Stimulated activated CD8-positive, alpha-beta memory T cell treated with anti-CD3 and anti-CD28 coated beads, Interleukin-12 subunit alpha, Interleukin-12 subunit beta, amount 100 ng/mL, for 4 hours (primary cell): ENCODE results near the gene TSPAN17.

ENCODE experiments used
- DNase-seq: peaks from one replicate; pipeline ENCODE4 v3.0.0-alpha.2; 2020; ENCODE audit warnings: low read depth

Gene TSPAN17

DNA sequence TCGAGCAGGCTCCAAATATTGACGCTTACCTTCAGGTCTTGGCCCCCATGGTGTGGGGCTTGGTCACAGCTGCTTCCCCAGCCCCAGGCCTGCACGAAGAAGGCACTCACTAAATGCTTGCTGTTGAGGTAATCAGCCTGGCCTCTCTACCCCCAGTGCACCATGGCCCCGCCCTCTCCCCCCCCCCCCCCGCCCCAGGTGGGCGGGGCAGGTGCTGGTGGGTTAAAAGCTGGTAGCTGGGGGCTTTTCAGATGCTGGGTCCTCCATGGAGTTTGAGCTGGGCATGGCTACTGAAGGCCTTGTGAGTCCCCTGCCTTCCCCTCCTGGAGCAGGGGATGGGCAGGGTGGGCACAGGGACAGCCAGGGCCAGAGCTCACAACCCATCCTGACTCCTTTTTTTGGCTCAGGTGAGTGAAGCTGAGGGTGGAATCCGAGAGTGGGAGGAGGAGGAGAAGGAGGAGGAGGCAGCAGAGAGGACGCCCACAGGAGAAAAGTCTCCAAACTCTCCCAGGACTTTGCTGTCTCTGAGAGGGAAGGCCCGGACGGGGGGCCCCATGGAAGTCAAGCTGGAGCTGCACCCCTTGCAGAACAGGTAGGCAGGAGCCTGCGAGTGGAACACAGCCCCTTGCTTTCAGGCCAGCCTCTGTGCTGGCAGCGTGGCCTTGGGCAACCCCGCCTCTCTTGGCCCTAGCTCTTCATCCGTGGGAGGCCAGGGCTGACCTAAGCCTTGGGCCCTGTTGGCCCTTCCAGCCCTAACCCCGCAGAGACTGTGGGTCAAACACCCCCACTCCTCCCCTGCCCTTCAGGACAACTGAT, 4.4 kb upstream of the TSPAN17 start:
- DNase-seq = no peak

DNA sequence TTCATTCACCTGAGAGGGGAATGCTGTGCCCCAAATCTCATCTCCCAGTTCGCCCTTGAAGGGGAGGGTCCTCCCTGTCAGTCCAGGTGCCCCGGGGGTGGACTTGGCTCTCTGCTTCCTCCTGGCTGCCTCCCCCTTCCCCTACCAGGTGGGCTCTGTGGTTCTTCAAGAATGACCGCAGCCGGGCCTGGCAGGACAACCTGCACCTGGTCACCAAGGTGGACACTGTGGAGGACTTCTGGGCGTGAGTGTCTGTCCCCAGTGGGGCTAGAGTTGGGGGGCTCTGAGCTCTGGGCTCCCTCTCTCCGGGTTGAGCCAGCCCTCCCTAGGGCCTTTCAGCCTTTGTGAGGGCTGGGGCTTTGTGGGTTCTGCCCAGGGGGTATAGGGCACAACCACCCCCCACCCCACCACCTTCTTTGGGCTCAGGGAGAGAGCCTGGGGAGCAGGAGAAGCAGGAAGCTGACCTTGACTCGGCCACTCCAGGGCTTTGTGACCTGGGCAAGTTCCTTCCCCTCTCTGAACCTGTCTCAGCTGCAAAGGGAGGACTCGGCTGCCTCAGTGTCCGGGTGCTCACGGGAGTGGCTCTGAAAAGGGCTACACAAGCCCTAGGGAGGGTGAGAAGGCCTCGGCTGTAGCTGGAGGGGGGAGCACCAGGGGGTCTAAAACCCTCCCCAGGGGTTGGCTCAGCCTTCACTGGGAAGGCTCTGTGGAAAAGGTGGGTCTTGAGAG, 3.6 kb upstream of the TSPAN17 start:
- DNase-seq = no peak

- no peak for DNase-seq
These were observed 3.0 kb upstream of the TSPAN17 start for GRCh38 chr5:176644294-176644693.

DNA sequence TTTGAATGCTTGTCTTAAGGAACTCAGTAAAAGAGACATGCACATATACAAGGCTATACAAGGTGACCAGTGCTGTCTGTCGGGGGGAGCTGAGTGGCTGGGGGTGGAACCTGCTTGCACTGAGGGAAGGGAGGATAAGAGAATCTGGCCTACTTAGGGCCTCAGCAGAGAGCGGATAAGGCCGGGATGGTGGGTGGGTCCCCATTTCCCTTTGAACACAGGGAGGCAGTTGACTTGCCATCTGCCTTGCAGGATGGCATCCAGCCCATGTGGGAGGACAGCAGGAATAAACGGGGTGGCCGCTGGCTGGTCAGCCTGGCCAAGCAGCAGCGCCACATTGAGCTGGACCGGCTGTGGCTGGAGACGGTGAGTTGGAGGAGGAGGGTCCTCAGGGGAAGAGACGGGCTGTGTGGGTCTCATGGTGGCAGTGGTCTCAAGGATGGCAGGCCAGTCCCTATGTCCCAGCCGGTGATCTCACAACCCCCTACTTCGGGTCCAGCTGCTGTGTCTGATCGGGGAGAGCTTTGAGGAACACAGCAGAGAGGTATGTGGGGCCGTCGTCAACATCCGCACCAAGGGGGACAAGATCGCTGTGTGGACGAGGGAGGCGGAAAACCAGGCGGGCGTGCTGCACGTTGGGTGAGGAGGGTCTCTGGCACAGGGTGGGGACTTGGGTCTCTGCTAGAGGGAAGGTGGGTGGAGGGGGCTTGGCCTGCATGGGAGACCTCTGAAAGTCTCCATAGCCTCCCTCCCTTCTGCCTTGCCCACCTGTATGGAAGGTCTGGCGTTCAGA, 2.2 kb upstream of the TSPAN17 start:
- DNase-seq = no peak

- DNase-seq = no peak
These were observed 1.1 kb upstream of the TSPAN17 start for GRCh38 chr5:176646049-176646706.

- no peak for DNase-seq
These were observed 616 bp upstream of the TSPAN17 start for GRCh38 chr5:176646707-176647029.

DNA sequence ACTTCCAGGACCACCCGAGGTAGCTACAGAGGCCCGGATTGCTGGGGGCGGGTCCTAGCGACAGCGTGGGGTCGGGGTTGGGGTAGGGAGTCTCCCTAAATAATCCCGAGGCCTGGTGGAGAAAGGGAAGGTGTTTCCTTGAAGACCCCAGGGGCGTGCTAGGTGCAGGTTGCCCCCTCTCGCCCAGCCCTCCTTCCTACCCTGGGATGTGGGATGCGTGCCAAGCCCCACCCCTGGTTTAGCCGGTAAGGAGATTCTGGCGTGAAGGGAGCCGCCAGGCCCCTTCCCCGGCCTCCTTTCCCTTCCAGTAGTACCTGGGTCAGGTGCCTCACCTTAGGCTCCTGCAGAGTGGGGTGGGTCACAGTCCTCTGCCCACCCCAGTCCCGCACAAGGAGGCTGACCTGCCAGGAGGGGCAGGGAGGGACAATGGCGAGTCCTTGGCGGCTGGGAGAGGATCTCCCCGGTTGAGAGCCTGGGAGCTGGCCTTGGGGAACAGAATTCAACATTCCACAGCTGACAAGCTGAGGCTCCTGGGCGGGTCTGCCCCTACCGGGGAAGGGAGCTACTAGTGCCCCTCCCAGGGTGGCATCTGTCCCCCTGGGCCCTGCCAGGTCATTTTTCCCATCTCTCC, 674 bp downstream of the TSPAN17 start:
- DNase-seq = no peak

DNA sequence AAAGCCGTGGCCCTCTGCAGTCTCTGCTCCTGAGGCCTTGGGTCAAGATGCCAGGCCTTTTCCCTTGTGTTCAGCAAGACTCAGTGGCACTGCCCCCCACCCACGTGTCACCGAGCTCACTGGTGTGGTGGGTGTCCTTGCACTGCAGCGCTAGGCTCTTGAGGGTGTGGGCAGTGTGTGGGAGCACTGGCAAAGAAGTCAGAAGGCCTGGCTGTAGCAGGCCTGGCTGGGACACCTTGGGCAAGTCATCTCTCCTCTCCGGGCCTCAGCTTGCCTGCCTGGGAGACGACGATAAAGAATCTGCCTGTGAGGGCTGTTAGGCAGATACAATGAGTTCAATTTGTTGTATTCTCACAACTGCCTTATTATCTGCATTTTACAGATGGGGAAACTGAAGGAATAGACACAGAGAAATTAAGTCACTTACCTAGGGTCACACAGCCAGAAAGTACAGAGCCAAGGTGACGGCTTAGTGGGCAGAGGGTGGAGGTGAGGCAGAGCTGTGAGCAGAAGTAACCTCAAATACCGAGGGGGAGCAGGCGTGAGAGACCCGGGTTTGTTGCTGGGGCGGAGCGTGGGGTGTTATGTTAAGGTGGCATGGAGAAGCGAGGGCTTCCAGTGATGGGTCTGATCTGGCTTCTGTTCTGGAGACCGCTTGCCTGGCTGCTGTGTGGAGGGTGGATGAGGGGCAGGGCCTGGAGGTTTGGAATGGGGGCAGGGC, 1.4 kb downstream of the TSPAN17 start:
- no peak for DNase-seq

- no peak for DNase-seq
These were observed 3.1 kb downstream of the TSPAN17 start for GRCh38 chr5:176650354-176650884.

GRCh38 chr5:176651472-176651980, 4.2 kb downstream of the TSPAN17 start:
- no peak for DNase-seq

- no peak for DNase-seq
These were observed 4.9 kb downstream of the TSPAN17 start for GRCh38 chr5:176652136-176652535.

DNA sequence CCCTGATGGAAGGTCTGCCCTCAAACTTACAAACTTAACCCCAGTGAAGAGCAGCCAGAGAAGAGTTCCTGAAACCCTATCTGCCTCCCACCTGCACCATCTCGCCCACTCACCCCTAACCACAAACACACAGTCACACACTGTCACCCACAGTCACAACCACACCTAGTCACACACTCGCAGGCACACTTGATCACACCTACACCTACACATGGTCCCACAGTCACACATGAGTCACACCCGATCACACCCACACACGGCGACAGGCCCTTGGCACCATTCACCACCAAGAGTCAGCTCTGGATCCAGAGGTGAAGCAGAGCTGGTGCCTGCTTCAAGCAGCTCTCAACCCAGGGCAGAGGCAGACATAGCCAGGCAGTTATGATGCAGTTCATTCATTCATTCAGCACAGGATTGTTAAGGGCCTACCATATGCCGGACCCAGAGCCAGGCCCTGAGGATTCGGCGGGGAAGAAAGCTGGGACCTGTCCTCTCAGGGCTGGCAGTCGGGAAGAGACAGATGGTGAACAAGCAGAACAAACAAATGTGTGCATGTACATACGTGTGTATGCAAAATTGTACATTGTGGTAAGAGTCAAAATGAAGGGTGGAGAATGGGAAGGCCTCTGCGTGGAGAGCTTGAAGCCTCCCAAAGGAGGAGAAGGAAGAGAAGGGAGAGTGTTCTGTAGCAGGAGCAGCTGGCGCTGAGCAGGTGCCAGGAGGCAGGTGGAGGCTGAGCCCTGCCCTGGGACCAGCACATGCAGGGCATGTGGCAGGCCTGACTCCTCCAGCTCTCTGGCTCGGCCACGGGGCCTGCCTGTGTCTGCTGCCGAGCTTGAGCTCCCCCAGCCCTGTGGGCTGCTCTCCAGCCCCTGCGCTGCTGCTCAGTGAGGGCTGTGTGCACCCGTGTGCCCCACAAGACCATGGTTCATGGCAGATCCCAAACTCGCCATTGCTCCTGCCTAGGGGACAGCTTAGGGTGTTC, 6.4 kb downstream of the TSPAN17 start:
- peak; percentile 80 for DNase-seq

DNA sequence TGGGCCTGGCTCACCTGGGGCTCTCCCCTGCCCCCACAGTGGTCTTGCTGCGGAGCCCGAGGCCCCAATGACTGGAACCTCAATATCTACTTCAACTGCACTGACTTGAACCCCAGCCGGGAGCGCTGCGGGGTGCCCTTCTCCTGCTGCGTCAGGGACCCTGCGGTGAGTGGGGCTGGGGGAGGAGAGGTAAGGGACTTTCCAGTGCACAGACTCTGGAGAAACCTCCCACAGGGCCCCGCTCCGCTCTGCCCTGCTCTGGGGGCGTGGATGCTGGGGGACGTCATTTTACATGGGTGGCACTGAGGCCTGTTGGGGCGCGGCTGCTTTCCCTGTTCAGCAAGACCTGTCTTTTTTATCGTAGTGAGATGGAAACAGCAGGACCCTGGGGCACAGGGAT, 7.6 kb downstream of the TSPAN17 start:
- DNase-seq = no peak

- no peak for DNase-seq
These were observed 9.2 kb downstream of the TSPAN17 start for GRCh38 chr5:176656467-176656990.

GRCh38 chr5:176658007-176658599, 10.8 kb downstream of the TSPAN17 start:
- DNase-seq = no peak

DNA sequence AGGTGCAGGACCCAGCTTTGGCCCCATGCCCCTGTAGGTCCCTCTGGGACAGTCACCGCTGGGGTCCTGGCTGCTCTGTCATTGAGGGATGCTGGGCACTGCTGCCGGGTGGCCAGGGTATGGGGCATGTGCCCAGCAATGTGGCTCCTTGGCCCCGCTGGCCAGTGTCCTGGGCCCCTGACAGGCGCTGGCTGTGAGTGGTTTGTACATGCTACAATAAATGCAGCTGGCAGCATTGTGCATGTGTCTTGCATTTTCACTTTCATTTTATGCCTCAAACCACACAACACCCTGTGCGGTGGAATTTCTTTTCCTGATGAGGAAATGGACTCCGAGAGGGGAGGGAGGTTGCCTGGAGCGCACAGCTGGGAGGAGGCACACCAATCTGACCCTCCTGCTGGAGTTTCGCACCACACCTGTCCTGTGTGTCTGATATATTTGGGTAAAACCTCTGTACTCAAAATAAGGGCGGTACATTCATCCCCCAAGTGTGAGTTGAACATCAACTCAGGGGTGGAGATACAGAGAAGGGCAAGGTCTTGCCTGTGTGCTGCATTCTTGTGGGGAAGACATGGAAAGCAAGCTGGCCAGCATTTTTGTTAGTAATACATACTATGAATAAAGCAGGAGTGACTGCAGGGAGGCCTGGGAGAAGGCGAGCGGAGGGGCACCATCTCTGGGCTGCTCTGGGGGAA, 11.7 kb downstream of the TSPAN17 start:
- DNase-seq = no peak

- no peak for DNase-seq
These were observed 12.2 kb downstream of the TSPAN17 start for GRCh38 chr5:176659512-176659839.

DNA sequence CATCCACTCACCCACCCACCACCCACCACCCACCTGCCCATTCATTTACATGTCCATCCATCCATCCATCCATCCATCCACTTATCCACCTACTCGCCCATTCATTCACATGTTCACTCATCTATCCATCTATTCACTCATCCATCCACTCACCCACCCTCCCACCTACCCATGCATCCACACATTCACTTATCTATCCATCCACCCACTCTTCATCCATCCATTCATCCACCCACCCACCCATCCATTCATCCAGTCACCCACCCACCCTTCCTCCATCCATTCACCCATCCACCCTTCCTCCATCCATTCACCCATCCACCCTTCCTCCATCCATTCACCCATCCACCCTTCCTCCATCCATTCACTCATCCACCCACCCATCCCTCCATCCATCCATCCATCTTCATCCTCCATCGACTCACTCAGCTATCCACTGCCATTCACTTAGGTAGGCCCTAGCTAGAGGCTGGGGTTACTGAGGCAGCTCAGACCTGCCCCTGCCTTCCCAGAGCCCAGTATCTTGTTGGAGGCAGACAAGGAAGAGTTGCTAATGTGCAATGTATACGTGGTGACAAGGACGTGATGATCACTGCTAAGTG, 12.7 kb downstream of the TSPAN17 start:
- DNase-seq = no peak
